Prostate gland (tissue), 2 donors: Measurements from ENCODE around the gene EIF3L.

Source experiments
- CTCF ChIP-seq, 4 experiments: fragments of 200-600 bp in 2 of 4; fragments of 450-650 bp in 2 of 4; sonication (generic) in 2 of 4; IDR thresholded peaks; 1 replicate in 3 of 4; 2 replicates in 1 of 4; pipeline ENCODE4 v1.5.1; 2016 to 2019; ENCODE audit warnings: antibody characterized with exemption in 4 of 4, mild to moderate bottlenecking in 2 of 4, moderate library complexity in 2 of 4
- POLR2A ChIP-seq: fragments of 450-650 bp; IDR thresholded peaks from one replicate; pipeline ENCODE4 v1.6.1; 2016; ENCODE audit warnings: antibody characterized with exemption, mild to moderate bottlenecking

GRCh38 chr22:37896939-37897338 is 47.7 kb downstream of the EIF3L start:
- TF ChIP-seq CTCF (IDR thresholded peaks at IDR 0.05) (no peak), POLR2A (no peak)
